Measurements from ENCODE around the gene ZBTB46.

The ZBTB46 gene

GRCh38 chr20:63864978-63865640 lies 34.0 kb upstream of the ZBTB46 start, which contains the start of gene TPD52L2:
TPD52L2 (plus strand) TSS chr20:63865270; CDS start chr20:63865366, 96 bp downstream.
- Histone ChIP-seq H3K4me2 (ENCODE audit: low read length) (peak within 1 kb of the TSS; percentile 94), H3K23ac (ENCODE audit: low read length) (no peak within 1 kb of the TSS), H3K9ac (ENCODE audit: low read length) (peak within 1 kb of the TSS; percentile 96), H3K79me2 (ENCODE audit: control insufficient read depth, insufficient read depth, low read length, poor library complexity) (peaks cover 9% of the 10 kb centered on the region), H3K36me3 (ENCODE audit: control insufficient read depth in 1 of 2, insufficient read depth in 2 of 2, low read length in 2 of 2) (peaks cover 34% of the 10 kb centered on the region in 2 experiments), H2BK120ac (ENCODE audit: insufficient read depth, low read length, poor library complexity) (peak within 1 kb of the TSS; percentile 69), H3K79me1 (ENCODE audit: low read length) (peaks cover 12% of the 10 kb centered on the region), H3K27ac (ENCODE audit: low read depth, low read length) (peak within 1 kb of the TSS; percentile 82), H2BK5ac (ENCODE audit: low read depth, low read length, poor library complexity) (peak within 1 kb of the TSS; percentile 78), H3K27me3 (ENCODE audit: insufficient read depth, low read length) (no peaks in the 10 kb centered on the region), H2AK5ac (ENCODE audit: low read length) (peak within 1 kb of the TSS; percentile 69), H3K4me1 (ENCODE audit: control insufficient read depth in 1 of 2, insufficient read depth in 2 of 2, low read length in 2 of 2) (peaks cover 5 to 11% of the 10 kb centered on the region in 2 experiments), H3K4ac (ENCODE audit: low read depth, low read length) (peak within 1 kb of the TSS; percentile 87), H4K8ac (ENCODE audit: low read depth, low read length) (peak within 1 kb of the TSS; percentile 95), H3K18ac (ENCODE audit: low read length) (peak within 1 kb of the TSS; percentile 86), H2BK12ac (ENCODE audit: low read length) (no peak within 1 kb of the TSS), H4K91ac (ENCODE audit: low read depth, low read length) (peak within 1 kb of the TSS; percentile 91), H3K9me3 (ENCODE audit: insufficient read depth, low read depth, low read length) (no peaks in the 10 kb centered on the region), H3K4me3 (ENCODE audit: low read depth, low read length) (peak within 1 kb of the TSS; percentile 93), H3K14ac (ENCODE audit: low read length) (peak within 1 kb of the TSS; percentile 86), H2AFZ (ENCODE audit: insufficient read depth, low read length, poor library complexity) (peak within 1 kb of the TSS; percentile 74), H4K12ac (ENCODE audit: low read depth, low read length) (peak within 1 kb of the TSS; percentile 92)
- WGBS (ENCODE audit: extremely low coverage, insufficient coverage, insufficient read length): no CpG with 5 or more reads among the region's 68 CpGs
- peak; percentile 99 to 100 for DNase-seq

GRCh38 chr20:63864545-63864977 lies 33.5 kb upstream of the ZBTB46 start:
- Histone ChIP-seq H3K27me3 (ENCODE audit: insufficient read depth, low read length) (no peaks in the 10 kb centered on the region), H3K79me1 (ENCODE audit: low read length) (peaks cover 12% of the 10 kb centered on the region), H3K4me1 (ENCODE audit: control insufficient read depth in 1 of 2, insufficient read depth in 2 of 2, low read length in 2 of 2) (peaks cover 5 to 11% of the 10 kb centered on the region in 2 experiments), H3K36me3 (ENCODE audit: control insufficient read depth in 1 of 2, insufficient read depth in 2 of 2, low read length in 2 of 2) (peaks cover 29% of the 10 kb centered on the region in 2 experiments), H3K4ac (ENCODE audit: low read depth, low read length) (peak overlapping the region; percentile 51), H3K9ac (ENCODE audit: low read length) (peak overlapping the region; percentile 84), H4K91ac (ENCODE audit: low read depth, low read length) (peak overlapping the region; percentile 91), H4K8ac (ENCODE audit: low read depth, low read length) (peak overlapping the region; percentile 95), H4K12ac (ENCODE audit: low read depth, low read length) (peak overlapping the region; percentile 92), H2BK12ac (ENCODE audit: low read length) (no peak overlapping the region), H2AFZ (ENCODE audit: insufficient read depth, low read length, poor library complexity) (peak overlapping the region; percentile 74), H3K18ac (ENCODE audit: low read length) (peak overlapping the region; percentile 59), H3K9me3 (ENCODE audit: insufficient read depth, low read depth, low read length) (no peaks in the 10 kb centered on the region), H3K4me2 (ENCODE audit: low read length) (peak overlapping the region; percentile 66), H2AK5ac (ENCODE audit: low read length) (peak overlapping the region; percentile 69), H3K27ac (ENCODE audit: low read depth, low read length) (peak overlapping the region; percentile 82), H2BK5ac (ENCODE audit: low read depth, low read length, poor library complexity) (peak overlapping the region; percentile 78), H3K14ac (ENCODE audit: low read length) (peak overlapping the region; percentile 86), H3K23ac (ENCODE audit: low read length) (no peak overlapping the region), H3K4me3 (ENCODE audit: low read depth, low read length) (peak overlapping the region; percentile 75), H2BK120ac (ENCODE audit: insufficient read depth, low read length, poor library complexity) (peak overlapping the region; percentile 69), H3K79me2 (ENCODE audit: control insufficient read depth, insufficient read depth, low read length, poor library complexity) (peaks cover 9% of the 10 kb centered on the region)
- no CpG with 5 or more reads among the region's 25 CpGs for WGBS (ENCODE audit: extremely low coverage, insufficient coverage, insufficient read length)
- DNase-seq: no peak

GRCh38 chr20:63863798-63864544 lies 32.9 kb upstream of the ZBTB46 start:
- H4K91ac ChIP-seq (ENCODE audit: low read depth, low read length): peak overlapping the region; percentile 91
- H4K12ac ChIP-seq (ENCODE audit: low read depth, low read length): peak overlapping the region; percentile 92
- peak overlapping the region; percentile 69 for H2AK5ac ChIP-seq (ENCODE audit: low read length)
- H3K4me3 ChIP-seq (ENCODE audit: low read depth, low read length): peak overlapping the region; percentile 75
- peak overlapping the region; percentile 82 for H3K14ac ChIP-seq (ENCODE audit: low read length)
- H3K4ac ChIP-seq (ENCODE audit: low read depth, low read length): peak overlapping the region; percentile 51
- WGBS (ENCODE audit: extremely low coverage, insufficient coverage, insufficient read length): no CpG with 5 or more reads among the region's 38 CpGs
- no peaks in the 10 kb centered on the region for H3K9me3 ChIP-seq (ENCODE audit: insufficient read depth, low read depth, low read length)
- peak; percentile 69 to 74 for DNase-seq
- H3K23ac ChIP-seq (ENCODE audit: low read length): no peak overlapping the region
- peak overlapping the region; percentile 66 for H3K4me2 ChIP-seq (ENCODE audit: low read length)
- H3K9ac ChIP-seq (ENCODE audit: low read length): peak overlapping the region; percentile 6
- H3K79me2 ChIP-seq (ENCODE audit: control insufficient read depth, insufficient read depth, low read length, poor library complexity): peaks cover 9% of the 10 kb centered on the region
- peak overlapping the region; percentile 69 for H2BK120ac ChIP-seq (ENCODE audit: insufficient read depth, low read length, poor library complexity)
- no peak overlapping the region for H2AFZ ChIP-seq (ENCODE audit: insufficient read depth, low read length, poor library complexity)
- no peak overlapping the region for H2BK12ac ChIP-seq (ENCODE audit: low read length)
- H3K18ac ChIP-seq (ENCODE audit: low read length): peak overlapping the region; percentile 59
- H3K4me1 ChIP-seq (ENCODE audit: control insufficient read depth in 1 of 2, insufficient read depth in 2 of 2, low read length in 2 of 2): peaks cover 7 to 17% of the 10 kb centered on the region in 2 experiments
- peaks cover 12% of the 10 kb centered on the region for H3K79me1 ChIP-seq (ENCODE audit: low read length)
- no peaks in the 10 kb centered on the region for H3K27me3 ChIP-seq (ENCODE audit: insufficient read depth, low read length)
- peak overlapping the region; percentile 95 for H4K8ac ChIP-seq (ENCODE audit: low read depth, low read length)
- H3K36me3 ChIP-seq (ENCODE audit: control insufficient read depth in 1 of 2, insufficient read depth in 2 of 2, low read length in 2 of 2): peaks cover 23% of the 10 kb centered on the region in 2 experiments
- peak overlapping the region; percentile 78 for H2BK5ac ChIP-seq (ENCODE audit: low read depth, low read length, poor library complexity)
- peak overlapping the region; percentile 82 for H3K27ac ChIP-seq (ENCODE audit: low read depth, low read length)

- Histone ChIP-seq H3K4me3 (ENCODE audit: low read depth, low read length) (no peak overlapping the region), H2BK12ac (ENCODE audit: low read length) (no peak overlapping the region), H2BK120ac (ENCODE audit: insufficient read depth, low read length, poor library complexity) (no peak overlapping the region), H3K23ac (ENCODE audit: low read length) (no peak overlapping the region), H3K36me3 (ENCODE audit: control insufficient read depth in 1 of 2, insufficient read depth in 2 of 2, low read length in 2 of 2) (peaks cover 17% of the 10 kb centered on the region in 2 experiments), H3K79me1 (ENCODE audit: low read length) (peaks cover 16% of the 10 kb centered on the region), H3K79me2 (ENCODE audit: control insufficient read depth, insufficient read depth, low read length, poor library complexity) (peaks cover 9% of the 10 kb centered on the region), H3K9ac (ENCODE audit: low read length) (no peak overlapping the region), H2BK5ac (ENCODE audit: low read depth, low read length, poor library complexity) (no peak overlapping the region), H3K4me2 (ENCODE audit: low read length) (peak overlapping the region; percentile 66), H4K12ac (ENCODE audit: low read depth, low read length) (peak overlapping the region; percentile 9), H3K27ac (ENCODE audit: low read depth, low read length) (peak overlapping the region; percentile 82), H4K91ac (ENCODE audit: low read depth, low read length) (peak overlapping the region; percentile 91), H3K18ac (ENCODE audit: low read length) (peak overlapping the region; percentile 12), H3K14ac (ENCODE audit: low read length) (no peak overlapping the region), H2AFZ (ENCODE audit: insufficient read depth, low read length, poor library complexity) (no peak overlapping the region), H2AK5ac (ENCODE audit: low read length) (peak overlapping the region; percentile 0), H3K4ac (ENCODE audit: low read depth, low read length) (no peak overlapping the region), H4K8ac (ENCODE audit: low read depth, low read length) (peak overlapping the region; percentile 95), H3K9me3 (ENCODE audit: insufficient read depth, low read depth, low read length) (no peaks in the 10 kb centered on the region), H3K27me3 (ENCODE audit: insufficient read depth, low read length) (no peaks in the 10 kb centered on the region), H3K4me1 (ENCODE audit: control insufficient read depth in 1 of 2, insufficient read depth in 2 of 2, low read length in 2 of 2) (peaks cover 14 to 24% of the 10 kb centered on the region in 2 experiments)
- WGBS (ENCODE audit: extremely low coverage, insufficient coverage, insufficient read length): no CpG with 5 or more reads among the region's 18 CpGs
- no peak for DNase-seq
Measured at GRCh38 chr20:63863021-63863797, 32.1 kb upstream of the ZBTB46 start.

All from trophoblast cell (in vitro differentiated cells and primary cell).